IPS-NIHi7 (cell line): ENCODE data around the gene IVNS1ABP.
"Not testable (repeated sequence)": the region's sequence is repeated elsewhere in the genome, so short reads cannot be mapped to it uniquely, and the experiment has no call there.

Experiments
- DNase-seq: peaks from one replicate; pipeline ENCODE4 v3.0.0; 2012; ENCODE audit warnings: mixed read lengths; ENCODE audit errors: extremely low spot score

Gene IVNS1ABP

GRCh38 chr1:185317034-185317885 lies at the start of gene IVNS1ABP:
Gene IVNS1ABP (minus strand): TSS chr1:185317243. CDS start chr1:185309493, 7,750 bp downstream.
- DNase-seq = peak; percentile 93

- DNase-seq = no peak
Observed at GRCh38 chr1:185365951-185366350, 48.9 kb upstream of the IVNS1ABP start.

GRCh38 chr1:185364528-185364927 lies 47.5 kb upstream of the IVNS1ABP start:
- DNase-seq = not testable (repeated sequence)

- no peak for DNase-seq
Observed at GRCh38 chr1:185363205-185363604, 46.2 kb upstream of the IVNS1ABP start.

GRCh38 chr1:185360714-185361113 lies 43.7 kb upstream of the IVNS1ABP start:
- DNase-seq = no peak

GRCh38 chr1:185358957-185359356 lies 41.9 kb upstream of the IVNS1ABP start:
- no peak for DNase-seq

GRCh38 chr1:185355947-185356346 lies 38.9 kb upstream of the IVNS1ABP start:
- DNase-seq = no peak

- no peak for DNase-seq
Observed at GRCh38 chr1:185353124-185353523, 36.1 kb upstream of the IVNS1ABP start.

- DNase-seq = no peak
Observed at GRCh38 chr1:185351734-185352466, 34.9 kb upstream of the IVNS1ABP start.

GRCh38 chr1:185350027-185350442 lies 33.0 kb upstream of the IVNS1ABP start:
- DNase-seq = no peak

GRCh38 chr1:185349556-185349955 lies 32.5 kb upstream of the IVNS1ABP start:
- no peak for DNase-seq

GRCh38 chr1:185348985-185349384 lies 31.9 kb upstream of the IVNS1ABP start:
- no peak for DNase-seq

GRCh38 chr1:185348296-185348695 lies 31.3 kb upstream of the IVNS1ABP start:
- DNase-seq = no peak

GRCh38 chr1:185345913-185346720 lies 29.1 kb upstream of the IVNS1ABP start:
- DNase-seq = no peak

GRCh38 chr1:185343306-185343705 lies 26.3 kb upstream of the IVNS1ABP start:
- DNase-seq = no peak

GRCh38 chr1:185342672-185343259 lies 25.7 kb upstream of the IVNS1ABP start:
- DNase-seq = no peak

- no peak for DNase-seq
Observed at GRCh38 chr1:185342017-185342416, 25.0 kb upstream of the IVNS1ABP start.

GRCh38 chr1:185341196-185341781 lies 24.2 kb upstream of the IVNS1ABP start:
- no peak for DNase-seq

GRCh38 chr1:185338719-185339622 lies 21.9 kb upstream of the IVNS1ABP start:
- no peak for DNase-seq

GRCh38 chr1:185337246-185337645 lies 20.2 kb upstream of the IVNS1ABP start:
- no peak for DNase-seq
